Upper lobe of left lung (tissue), 4 donors: Measurements from ENCODE around the gene DNMT3L.
A peak's percentile ranks its signal among the peaks of the same experiment; 100 is the strongest.

Source experiments
- CTCF ChIP-seq, 6 experiments: fragments of 450-650 bp in 4 of 6; fragments of 200-600 bp in 2 of 6; sonication (generic) in 2 of 6; IDR thresholded peaks; one replicate each; pipeline ENCODE4 v1.5.1; 2016 to 2019; ENCODE audit warnings: antibody characterized with exemption in 6 of 6
- EP300 ChIP-seq, 4 donors: sonication (generic); formaldehyde crosslinking; IDR thresholded peaks; one replicate each; pipeline ENCODE4 v1.5.1; 2017; ENCODE audit warnings: antibody characterized with exemption in 4 of 4, control low read depth in 2 of 4
- POLR2AphosphoS5 ChIP-seq, 2 donors: sonication (generic); formaldehyde crosslinking; IDR thresholded peaks; one replicate each; pipeline ENCODE4 v1.5.1; 2017; ENCODE audit warnings: antibody characterized with exemption in 2 of 2

GRCh38 chr21:44304877-44305293, 43.2 kb upstream of the DNMT3L start:
- TF ChIP-seq CTCF (IDR thresholded peaks at IDR 0.05): peak; percentile 29 to 65 (median 59)
- TF ChIP-seq EP300 (IDR thresholded peaks at IDR 0.05): no peak
- TF ChIP-seq POLR2AphosphoS5 (IDR thresholded peaks at IDR 0.05): no peak
